T-helper 17 cell (primary cell): ENCODE measurements around the gene DZIP1. TPM values are rescaled to one million over a fixed set of nuclear protein-coding genes. Genes with fewer than 3 reads are reported as not detected.
"Not testable (repeated sequence)": the region's sequence is repeated elsewhere in the genome, so short reads cannot be mapped to it uniquely, and the experiment has no call there.

ENCODE experiments used
- ATAC-seq: fragments of 150-1000 bp; cut with Tn5 transposase; 2 replicates; pipeline ENCODE4 v1.10.0; 2021; ENCODE audit warnings: mild to moderate bottlenecking, moderate library complexity
- DNase-seq, 3 donors: peaks; one replicate each; pipeline versions ENCODE4 v3.0.0 to v3.0.0-alpha.2; 2020 to 2021
- H3K9me3 ChIP-seq: one replicate; pipeline ENCODE4 v1.7.0; 2013; ENCODE audit warnings: low read length, mild to moderate bottlenecking; ENCODE audit not compliant: control insufficient read depth, poor library complexity, severe bottlenecking
- H3K27ac Mint-ChIP-seq: one replicate; pipeline ENCODE4 v1.8.0; 2022; ENCODE audit warnings: mild to moderate bottlenecking, moderate library complexity, mixed read lengths
- H3K27me3 Mint-ChIP-seq: one replicate; pipeline ENCODE4 v1.8.0; 2022; ENCODE audit warnings: mixed read lengths
- H3K36me3 Mint-ChIP-seq: one replicate; pipeline ENCODE4 v1.8.0; 2022; ENCODE audit warnings: low read depth, mixed read lengths
- H3K4me1 Mint-ChIP-seq: one replicate; pipeline ENCODE4 v1.8.0; 2022; ENCODE audit warnings: mild to moderate bottlenecking, mixed read lengths
- H3K4me3 Mint-ChIP-seq: one replicate; pipeline ENCODE4 v1.8.0; 2022; ENCODE audit warnings: mild to moderate bottlenecking, moderate library complexity, mixed read lengths
- total RNA-seq, 4 donors: library from RNA in 2 of 4; stranded (reverse) in 2 of 4; gene quantifications; one replicate each; pipeline ENCODE4 v1.2.3 and lab custom pipeline; 2022 to 2026

The DZIP1 gene, protein sequence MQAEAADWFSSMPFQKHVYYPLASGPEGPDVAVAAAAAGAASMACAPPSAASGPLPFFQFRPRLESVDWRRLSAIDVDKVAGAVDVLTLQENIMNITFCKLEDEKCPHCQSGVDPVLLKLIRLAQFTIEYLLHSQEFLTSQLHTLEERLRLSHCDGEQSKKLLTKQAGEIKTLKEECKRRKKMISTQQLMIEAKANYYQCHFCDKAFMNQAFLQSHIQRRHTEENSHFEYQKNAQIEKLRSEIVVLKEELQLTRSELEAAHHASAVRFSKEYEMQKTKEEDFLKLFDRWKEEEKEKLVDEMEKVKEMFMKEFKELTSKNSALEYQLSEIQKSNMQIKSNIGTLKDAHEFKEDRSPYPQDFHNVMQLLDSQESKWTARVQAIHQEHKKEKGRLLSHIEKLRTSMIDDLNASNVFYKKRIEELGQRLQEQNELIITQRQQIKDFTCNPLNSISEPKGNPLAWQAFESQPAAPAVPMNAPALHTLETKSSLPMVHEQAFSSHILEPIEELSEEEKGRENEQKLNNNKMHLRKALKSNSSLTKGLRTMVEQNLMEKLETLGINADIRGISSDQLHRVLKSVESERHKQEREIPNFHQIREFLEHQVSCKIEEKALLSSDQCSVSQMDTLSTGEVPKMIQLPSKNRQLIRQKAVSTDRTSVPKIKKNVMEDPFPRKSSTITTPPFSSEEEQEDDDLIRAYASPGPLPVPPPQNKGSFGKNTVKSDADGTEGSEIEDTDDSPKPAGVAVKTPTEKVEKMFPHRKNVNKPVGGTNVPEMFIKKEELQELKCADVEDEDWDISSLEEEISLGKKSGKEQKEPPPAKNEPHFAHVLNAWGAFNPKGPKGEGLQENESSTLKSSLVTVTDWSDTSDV
- total RNA-seq (not detected), total RNA-seq (lab: John Stamatoyannopoulos, UW) (0.23 to 1.3 reads per million in 2 donors)

- H3K9me3 ChIP-seq: no peaks in the 10 kb centered on the region
- no peak for DNase-seq
- Mint-ChIP-seq H3K4me1 (peaks cover 2% of the 10 kb centered on the region), H3K4me3 (peak within 1 kb of the TSS; percentile 75), H3K36me3 (no peaks in the 10 kb centered on the region), H3K27me3 (peaks cover 47% of the 10 kb centered on the region), H3K27ac (no peak within 1 kb of the TSS)
- ATAC-seq: no peak
Observed at GRCh38 chr13:95644601-95645052, at the start of gene DZIP1. Gene DZIP1 (minus strand): TSS chr13:95644706. CDS start chr13:95642029, 2,677 bp downstream.

- H3K27me3 Mint-ChIP-seq, H3K9me3 ChIP-seq, H3K36me3 Mint-ChIP-seq, ATAC-seq, H3K27ac Mint-ChIP-seq, H3K4me3 Mint-ChIP-seq, DNase-seq: not testable (repeated sequence)
- H3K4me1 Mint-ChIP-seq: peaks cover 24% of the 10 kb centered on the region
Observed at GRCh38 chr13:95690986-95691385, 46.5 kb upstream of the DZIP1 start.

DNA sequence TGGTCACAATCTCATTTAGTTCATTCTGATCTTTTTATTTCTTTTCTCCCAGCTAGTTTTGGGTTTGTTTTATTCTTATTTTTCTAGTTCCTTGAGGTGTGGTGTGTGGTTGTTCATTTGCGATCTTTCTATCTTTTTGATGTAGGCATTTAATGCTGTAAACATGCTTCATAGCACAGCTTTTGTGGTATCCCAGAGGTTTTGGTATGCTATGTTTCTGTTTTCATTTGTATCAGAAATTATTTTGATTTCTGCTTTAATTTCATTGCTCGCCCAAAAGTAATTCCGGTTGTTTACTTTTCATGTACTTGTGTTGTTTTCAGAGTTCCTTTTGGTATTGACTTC is 45.0 kb upstream of the DZIP1 start:
- no peak for ATAC-seq
- H3K36me3 Mint-ChIP-seq: peaks cover 4% of the 10 kb centered on the region
- DNase-seq: no peak
- H3K27me3 Mint-ChIP-seq: no peaks in the 10 kb centered on the region
- peak overlapping the region; percentile 0 for H3K27ac Mint-ChIP-seq
- no peaks in the 10 kb centered on the region for H3K9me3 ChIP-seq
- no peak overlapping the region for H3K4me3 Mint-ChIP-seq
- peaks cover 27% of the 10 kb centered on the region for H3K4me1 Mint-ChIP-seq

DNA sequence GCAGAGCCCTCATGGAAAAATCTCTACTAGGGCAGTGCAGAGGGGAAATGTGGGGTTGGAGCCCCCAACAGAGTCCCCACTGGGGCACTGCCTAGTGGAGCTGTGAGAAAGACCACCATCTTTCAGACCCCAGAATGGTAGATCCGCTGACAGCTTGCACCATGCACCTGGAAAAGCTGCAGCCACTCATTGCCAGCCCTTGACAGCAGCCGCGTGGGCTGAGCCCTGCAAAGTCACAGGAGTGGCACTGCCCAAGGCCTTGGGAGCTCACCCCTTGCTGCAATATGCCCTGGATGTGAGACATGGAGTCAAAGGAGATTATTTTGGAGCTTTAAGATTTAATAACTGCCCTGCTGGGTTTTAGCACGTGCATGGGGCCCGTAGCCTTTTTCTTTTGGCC is 40.5 kb upstream of the DZIP1 start:
- H3K36me3 Mint-ChIP-seq: peaks cover 10% of the 10 kb centered on the region
- not testable (repeated sequence) for DNase-seq, ATAC-seq, H3K9me3 ChIP-seq, H3K27me3 Mint-ChIP-seq, H3K4me3 Mint-ChIP-seq
- peaks cover 53% of the 10 kb centered on the region for H3K4me1 Mint-ChIP-seq
- H3K27ac Mint-ChIP-seq: peak overlapping the region; percentile 6

- Mint-ChIP-seq H3K4me3 (no peak overlapping the region), H3K27ac (no peak overlapping the region), H3K4me1 (peaks cover 55% of the 10 kb centered on the region), H3K27me3 (no peaks in the 10 kb centered on the region), H3K36me3 (peaks cover 10% of the 10 kb centered on the region)
- ATAC-seq: no peak
- peaks cover 3% of the 10 kb centered on the region for H3K9me3 ChIP-seq
- no peak for DNase-seq
Observed at GRCh38 chr13:95684418-95684817, 39.9 kb upstream of the DZIP1 start.

- no peak for ATAC-seq
- H3K9me3 ChIP-seq: peaks cover 3% of the 10 kb centered on the region
- peaks cover 57% of the 10 kb centered on the region for H3K4me1 Mint-ChIP-seq
- H3K27me3 Mint-ChIP-seq: no peaks in the 10 kb centered on the region
- H3K4me3 Mint-ChIP-seq: no peak overlapping the region
- no peak for DNase-seq
- peak overlapping the region; percentile 99 for H3K27ac Mint-ChIP-seq
- H3K36me3 Mint-ChIP-seq: peaks cover 9% of the 10 kb centered on the region
Observed at GRCh38 chr13:95679722-95680121, 35.2 kb upstream of the DZIP1 start.

DNA sequence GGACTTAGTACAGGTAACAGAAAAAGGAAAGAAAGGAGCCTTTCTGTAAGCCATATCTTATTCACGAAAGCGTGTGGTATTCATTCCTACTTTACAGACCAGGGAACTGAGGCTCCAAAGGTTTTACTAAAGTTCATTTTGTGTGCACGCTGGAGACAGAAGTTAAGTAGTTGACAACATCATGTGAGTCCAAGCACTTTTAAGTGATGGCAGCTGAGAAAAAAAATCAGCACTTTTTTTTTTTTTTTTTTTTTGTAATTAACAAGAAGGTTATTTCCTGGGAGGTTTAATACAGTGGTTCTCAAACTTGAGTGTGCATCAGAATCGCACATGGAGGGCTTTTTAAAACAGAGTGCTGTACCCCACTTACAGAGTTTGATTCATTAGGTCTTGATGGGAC is 34.5 kb upstream of the DZIP1 start:
- H3K4me3 Mint-ChIP-seq: peak overlapping the region; percentile 99
- no peak for DNase-seq
- no peaks in the 10 kb centered on the region for H3K27me3 Mint-ChIP-seq
- peaks cover 3% of the 10 kb centered on the region for H3K9me3 ChIP-seq
- H3K4me1 Mint-ChIP-seq: peaks cover 53% of the 10 kb centered on the region
- peaks cover 7% of the 10 kb centered on the region for H3K36me3 Mint-ChIP-seq
- no peak for ATAC-seq
- H3K27ac Mint-ChIP-seq: peak overlapping the region; percentile 99

- DNase-seq: no peak
- H3K4me3 Mint-ChIP-seq: peak overlapping the region; percentile 99
- peak overlapping the region; percentile 99 for H3K27ac Mint-ChIP-seq
- peaks cover 7% of the 10 kb centered on the region for H3K36me3 Mint-ChIP-seq
- peaks cover 3% of the 10 kb centered on the region for H3K9me3 ChIP-seq
- ATAC-seq: no peak
- no peaks in the 10 kb centered on the region for H3K27me3 Mint-ChIP-seq
- H3K4me1 Mint-ChIP-seq: peaks cover 48% of the 10 kb centered on the region
Observed at GRCh38 chr13:95677564-95678266, 33.2 kb upstream of the DZIP1 start.

DNA sequence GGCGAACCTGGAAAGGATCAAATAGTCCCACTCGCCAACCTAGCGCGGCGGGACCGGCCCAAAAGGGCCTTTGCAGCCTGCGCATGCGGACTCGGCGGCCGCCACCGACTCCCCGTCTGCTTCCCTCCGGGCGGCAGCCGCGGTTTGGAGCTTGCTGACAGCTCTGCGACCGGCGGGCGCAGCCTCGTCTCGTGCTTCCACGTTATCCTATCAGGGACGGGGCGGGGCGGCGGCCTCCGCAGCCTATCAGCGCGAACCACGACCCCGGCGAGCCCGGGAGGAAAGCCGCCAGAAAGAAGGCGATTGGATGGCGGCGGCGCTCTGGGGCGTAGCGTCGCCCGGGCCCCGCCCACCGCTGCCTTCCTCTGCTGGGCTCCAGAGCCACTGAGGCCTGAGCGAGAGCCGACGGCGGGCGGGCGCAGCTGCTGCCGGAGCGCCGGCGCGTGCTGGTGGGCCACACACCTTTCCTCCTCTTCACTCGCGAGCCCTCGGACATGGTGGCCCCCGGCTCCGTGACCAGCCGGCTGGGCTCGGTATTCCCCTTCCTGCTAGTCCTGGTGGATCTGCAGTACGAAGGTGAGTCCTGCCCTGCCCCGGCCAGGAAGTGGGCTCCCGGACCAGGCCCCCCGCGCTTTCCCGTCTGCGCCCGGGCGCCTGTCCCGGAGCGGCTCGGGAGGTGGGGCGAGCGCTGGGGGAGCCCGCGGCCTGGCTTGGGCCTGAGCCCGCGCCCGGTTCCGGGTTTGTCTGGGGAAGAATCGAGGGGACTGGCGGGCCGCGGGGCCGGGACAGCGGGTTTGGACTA is 32.5 kb upstream of the DZIP1 start, which contains the start of gene DNAJC3:
Gene DNAJC3, plus strand, starts transcription at position 378 of the 802 bp plus-strand sequence. Its CDS starts 117 bp downstream, at position 495.
- H3K27me3 Mint-ChIP-seq: no peaks in the 10 kb centered on the region
- peaks cover 7% of the 10 kb centered on the region for H3K36me3 Mint-ChIP-seq
- H3K9me3 ChIP-seq: peaks cover 3% of the 10 kb centered on the region
- H3K27ac Mint-ChIP-seq: peak within 1 kb of the TSS; percentile 99
- ATAC-seq (peak; percentile 94), DNase-seq (peak; percentile 97 to 98 (median 98))
- peaks cover 43% of the 10 kb centered on the region for H3K4me1 Mint-ChIP-seq
- peak within 1 kb of the TSS; percentile 99 for H3K4me3 Mint-ChIP-seq

DNA sequence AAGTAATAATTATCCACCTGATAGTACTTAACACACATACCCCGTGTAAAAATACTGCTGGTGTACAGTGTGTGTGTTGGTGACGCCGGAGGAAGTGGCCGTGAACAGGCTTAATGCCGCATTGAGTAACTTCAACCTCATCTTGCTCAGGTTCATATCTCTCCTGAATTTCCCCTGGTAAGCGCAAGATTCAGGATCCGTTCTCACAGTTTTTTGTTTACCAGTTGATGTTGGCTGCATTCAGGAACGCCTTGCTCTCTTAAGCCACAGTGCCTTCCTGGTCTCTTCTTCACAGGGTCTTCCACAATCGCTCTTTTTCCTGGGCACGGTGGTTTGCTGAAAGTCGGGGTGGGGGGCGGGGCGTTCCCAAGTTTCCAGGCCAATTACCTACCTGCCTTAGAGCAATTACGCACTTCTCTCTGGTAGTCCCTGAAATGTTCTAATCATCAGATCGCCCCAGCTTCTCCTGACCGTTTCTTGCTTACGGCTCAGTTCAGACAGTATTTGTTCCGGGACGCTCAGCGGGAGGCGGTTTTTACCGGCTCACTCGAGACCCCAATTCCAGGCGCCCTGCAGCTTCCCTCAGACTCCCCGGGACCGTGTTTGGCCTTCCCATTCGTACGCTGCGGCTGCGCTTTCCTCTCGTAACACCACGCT is 31.7 kb upstream of the DZIP1 start:
- ATAC-seq: no peak
- H3K4me1 Mint-ChIP-seq: peaks cover 38% of the 10 kb centered on the region
- no peaks in the 10 kb centered on the region for H3K27me3 Mint-ChIP-seq

DNA sequence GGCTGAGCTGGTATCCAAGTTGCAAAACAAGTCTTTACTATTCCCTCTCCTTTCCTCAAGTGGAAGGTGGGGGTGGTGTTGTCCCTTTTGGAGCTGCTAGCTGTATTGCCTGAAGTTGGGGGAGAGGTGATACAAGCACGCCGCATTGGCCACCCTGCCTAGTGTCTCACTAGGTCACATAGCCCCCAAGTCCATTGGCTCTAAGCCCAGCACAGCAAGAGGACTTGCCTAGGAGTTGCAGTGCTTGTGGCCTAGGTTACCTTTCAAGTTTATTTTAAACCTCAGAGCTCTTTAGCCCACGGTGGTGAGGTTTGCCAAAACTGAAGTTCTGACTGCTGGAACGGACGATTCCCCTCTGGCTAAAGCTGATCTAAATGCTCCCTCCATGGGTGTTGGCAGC is 27.1 kb upstream of the DZIP1 start:
- Mint-ChIP-seq H3K27me3 (no peaks in the 10 kb centered on the region), H3K36me3 (peaks cover 1% of the 10 kb centered on the region), H3K4me3 (no peak overlapping the region), H3K4me1 (peaks cover 13% of the 10 kb centered on the region), H3K27ac (no peak overlapping the region)
- H3K9me3 ChIP-seq: peaks cover 21% of the 10 kb centered on the region
- ATAC-seq (no peak), DNase-seq (no peak)

More for the DNA sequence above, 31.7 kb upstream of the DZIP1 start:
- Mint-ChIP-seq H3K27ac (peak overlapping the region; percentile 99), H3K36me3 (peaks cover 3% of the 10 kb centered on the region), H3K4me3 (peak overlapping the region; percentile 99)
- DNase-seq: peak in 1 of 3 donors; percentile 6
- H3K9me3 ChIP-seq: peaks cover 3% of the 10 kb centered on the region

DNA sequence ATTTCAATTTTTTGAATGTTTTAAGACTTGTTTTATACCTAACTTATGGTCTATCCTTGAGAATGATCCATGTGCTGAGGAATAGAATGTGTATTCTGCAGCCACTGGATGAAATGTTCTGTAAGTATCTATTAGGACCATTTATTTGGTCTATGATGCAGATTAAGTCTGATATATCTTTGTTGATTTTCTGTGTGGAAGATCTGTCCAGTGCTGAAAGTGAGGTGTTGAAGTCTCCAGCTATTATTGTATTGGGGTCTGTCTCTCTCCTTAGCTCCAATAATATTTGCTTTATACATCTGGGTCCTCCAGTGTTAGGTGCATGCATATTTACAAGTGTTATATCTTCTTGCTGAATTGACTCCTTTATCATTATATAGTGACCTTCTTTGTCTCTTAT is 22.7 kb upstream of the DZIP1 start:
- not testable (repeated sequence) for ATAC-seq, H3K4me3 Mint-ChIP-seq, H3K27me3 Mint-ChIP-seq, H3K4me1 Mint-ChIP-seq, H3K27ac Mint-ChIP-seq, H3K36me3 Mint-ChIP-seq, DNase-seq
- H3K9me3 ChIP-seq: peaks cover 29% of the 10 kb centered on the region
